HCT116 (cell line): ENCODE measurements around the gene MYOF. TPM values are rescaled to one million over a fixed set of nuclear protein-coding genes. Genes with fewer than 3 reads are reported as not detected.
A peak's percentile ranks its signal among the peaks of the same experiment; 100 is the strongest.

Experiments
- ATAC-seq: fragments of 200-7000 bp; cut with Tn5 transposase; 2 replicates; pipeline ENCODE4 v1.9.1; 2020; ENCODE audit warnings: mild to moderate bottlenecking, moderate library complexity
- BruUV-seq: library from RNA; stranded (reverse); fragments of 400-500 nt; replicated peaks from 2 replicates; lab custom pipeline; 2021; lab: Mats Ljungman, UMichigan
- CTCF ChIA-PET: fragments of 300-600 bp; sonication (Branson Sonifier 250); formaldehyde crosslinking; loops from one replicate; lab custom pipeline; 2021; ENCODE audit warnings: antibody characterized with exemption; lab: Charles Lee
- POLR2A ChIA-PET: fragments of 300-600, 350-600 bp; sonication (Branson Sonifier 250); formaldehyde crosslinking; loops from one replicate; lab custom pipeline; 2021; ENCODE audit warnings: antibody characterized with exemption; lab: Charles Lee
- RAD21 ChIA-PET, 2 experiments: fragments of 300-600 bp; sonication (Branson Sonifier 250); formaldehyde crosslinking; loops; one replicate each; lab custom pipeline; 2023; ENCODE audit warnings: low total read pairs in 2 of 2; ENCODE audit not compliant: uncharacterized antibody in 2 of 2, unreplicated experiment in 2 of 2, low non-redundant PET in 1 of 2; lab: Charles Lee
- DNase-seq: peaks from one replicate; pipeline ENCODE4 v3.0.0-alpha.2; 2010; ENCODE audit warnings: low read depth, low spot score
- H2AFZ ChIP-seq: fragments of 200-600 bp; shearing (Covaris generic), sonication (generic); 2 replicates; pipeline ENCODE4 v1.6.1; 2017; ENCODE audit warnings: low read depth, mixed run types, mixed read lengths, antibody characterized with exemption, low read length; ENCODE audit not compliant: poor library complexity, severe bottlenecking
- H3K27ac ChIP-seq: 2 replicates; pipeline ENCODE4 v1.5.1; 2012; ENCODE audit warnings: low read depth, low read length
- H3K27me3 ChIP-seq: fragments of 200-600 bp; sonication (generic); 2 replicates; pipeline ENCODE4 v1.6.1; 2016; ENCODE audit warnings: mixed run types, low read length, mixed read lengths; ENCODE audit not compliant: insufficient read depth
- H3K36me3 ChIP-seq, 2 experiments: fragments of 200-500 bp in 1 of 2; fragments of 200-600 bp in 1 of 2; sonication (Bioruptor generic) in 1 of 2; sonication (generic) in 1 of 2; 2 replicates each; pipeline versions ENCODE4 v1.5.1 to v1.6.1; 2014 to 2016; ENCODE audit warnings: low read length in 2 of 2, inconsistent platforms in 1 of 2, mixed read lengths in 1 of 2, mixed run types in 1 of 2; ENCODE audit not compliant: insufficient read depth in 2 of 2, control insufficient read depth in 1 of 2
- H3K4me1 ChIP-seq, 2 experiments: fragments of 200-600 bp in 1 of 2; sonication (generic) in 1 of 2; 2 replicates each; pipeline versions ENCODE4 v1.5.1 to v1.6.1; 2012 to 2017; ENCODE audit warnings: low read length in 2 of 2, inconsistent platforms in 1 of 2, mild to moderate bottlenecking in 1 of 2, mixed read lengths in 1 of 2, mixed run types in 1 of 2, moderate library complexity in 1 of 2; ENCODE audit not compliant: insufficient read depth in 2 of 2, control insufficient read depth in 1 of 2
- H3K4me2 ChIP-seq: fragments of 200-600 bp; sonication (generic); 2 replicates; pipeline ENCODE4 v1.6.1; 2017; ENCODE audit warnings: mixed run types, low read length, mixed read lengths
- H3K4me3 ChIP-seq, 2 experiments: fragments of 200-600 bp in 1 of 2; sonication (generic) in 1 of 2; replicated peaks in 1 of 2; 2 replicates each; pipeline ENCODE4 v1.5.1; 2011 to 2016; ENCODE audit warnings: low read length in 2 of 2, control low read depth in 1 of 2, low read depth in 1 of 2, mild to moderate bottlenecking in 1 of 2, mixed read lengths in 1 of 2, mixed run types in 1 of 2
- H3K79me2 ChIP-seq: fragments of 200-600 bp; sonication (generic); 2 replicates; pipeline ENCODE4 v1.6.1; 2017; ENCODE audit warnings: mild to moderate bottlenecking, mixed run types, low read length, moderate library complexity, mixed read lengths; ENCODE audit not compliant: insufficient read depth
- H3K9ac ChIP-seq: fragments of 200-600 bp; sonication (generic); 2 replicates; pipeline ENCODE4 v1.6.1; 2016; ENCODE audit warnings: low read length, mixed read lengths
- H3K9me2 ChIP-seq: fragments of 200-600 bp; sonication (generic), shearing (Covaris generic); 2 replicates; pipeline ENCODE4 v1.6.1; 2017; ENCODE audit warnings: mixed run types, mild to moderate bottlenecking, moderate library complexity; ENCODE audit not compliant: insufficient read depth
- H3K9me3 ChIP-seq, 2 experiments: fragments of 200-500 bp in 1 of 2; fragments of 200-600 bp in 1 of 2; sonication (Bioruptor generic) in 1 of 2; sonication (generic) in 1 of 2; 2 replicates each; pipeline ENCODE4 v1.6.1; 2014 to 2017; ENCODE audit warnings: low read length in 2 of 2, mixed read lengths in 2 of 2, inconsistent platforms in 1 of 2, low read depth in 1 of 2, mild to moderate bottlenecking in 1 of 2, mixed run types in 1 of 2, moderate library complexity in 1 of 2; ENCODE audit not compliant: control insufficient read depth in 1 of 2, insufficient read depth in 1 of 2
- H4K20me1 ChIP-seq: fragments of 200-600 bp; sonication (generic), shearing (Covaris generic); 2 replicates; pipeline ENCODE4 v1.6.1; 2017; ENCODE audit warnings: mixed run types, mild to moderate bottlenecking, moderate library complexity; ENCODE audit not compliant: insufficient read depth
- EZH2phosphoT487 ChIP-seq: fragments of 200-600 bp; IDR thresholded peaks from 2 replicates; pipeline ENCODE4 v1.6.1; 2018; ENCODE audit warnings: antibody characterized with exemption, borderline replicate concordance
- POLR2AphosphoS5 ChIP-seq: IDR thresholded peaks from 2 replicates; pipeline ENCODE4 v1.6.1; 2011; ENCODE audit warnings: mild to moderate bottlenecking, low read depth, low read length, moderate library complexity
- TCF7L2 ChIP-seq: IDR thresholded peaks from 2 replicates; pipeline ENCODE4 v1.7.0; 2011; ENCODE audit warnings: borderline replicate concordance, inconsistent platforms; ENCODE audit not compliant: insufficient read depth, insufficient read length; ENCODE audit errors: extremely low read depth
- YY1 ChIP-seq: IDR thresholded peaks from 2 replicates; pipeline ENCODE4 v1.6.1; 2011; ENCODE audit warnings: low read length, low read depth, moderate library complexity, mild to moderate bottlenecking; ENCODE audit not compliant: insufficient replicate concordance; ENCODE audit errors: extremely low read depth
- intact Hi-C: fragments of 100-400 bp; cut with micrococcal nuclease; formaldehyde crosslinking; loops from 2 replicates; pipeline ENCODE4 v1.10.0; 2022
- total RNA-seq: library from RNA; stranded (reverse); gene quantifications from one replicate; pipeline ENCODE4 v1.2.1, GENCODE V29; 2021; ENCODE audit not compliant: unreplicated experiment
- TF ChIP-seq, protein P1 (sequence below): IDR thresholded peaks from 2 replicates; pipeline ENCODE4 v1.6.1; 2012; ENCODE audit warnings: low read depth

MYOF gene
- total RNA-seq, 1 experiment from 2014 or later, result 250 TPM

GRCh38 chr10:93475227-93475626 is 6.9 kb downstream of the MYOF start:
- no peaks in the 10 kb centered on the region for H4K20me1 ChIP-seq
- DNase-seq (no peak), ATAC-seq (no peak)
- no peak overlapping the region for H2AFZ ChIP-seq
- intact Hi-C loops, result no loop called here
- BruUV-seq, result no TSS peak
- ChIA-PET POLR2A (interaction anchor here (0.8 to 3.3 kb wide), 8 partner anchors 10 to 95 kb away, joined by 3 to 49 read pairs (median 10); no protein-coding TSS in a partner anchor), RAD21 (interaction anchor here (0.8 to 1.1 kb wide), 2 partner anchors 9 to 10 kb away, joined by 3 read pairs; no protein-coding TSS in a partner anchor), CTCF (interaction anchor here (1.0 to 2.1 kb wide), 4 partner anchors 8 to 99 kb away, joined by 3 to 7 read pairs (median 4); partner anchors contain the start of gene MYOF)
- no peaks in the 10 kb centered on the region for H3K27me3 ChIP-seq
- H3K4me2 ChIP-seq, result peak overlapping the region; percentile 65
- H3K27ac ChIP-seq, result peak overlapping the region; percentile 98
- peak overlapping the region; percentile 69 for H3K9ac ChIP-seq
- peak overlapping the region in 1 of 2 experiments; percentile 32; a peak in 2 of 4 replicates for H3K4me3 ChIP-seq
- no peaks in the 10 kb centered on the region for H3K9me2 ChIP-seq
- peaks cover 86 to 99% of the 10 kb centered on the region in 2 experiments for H3K4me1 ChIP-seq
- no peaks in the 10 kb centered on the region for H3K9me3 ChIP-seq
- no peak for TF ChIP-seq POLR2AphosphoS5
- H3K79me2 ChIP-seq, result peaks cover 87% of the 10 kb centered on the region
- peaks cover 0 to 38% of the 10 kb centered on the region in 2 experiments; a peak in 1 of 4 replicates for H3K36me3 ChIP-seq

DNA sequence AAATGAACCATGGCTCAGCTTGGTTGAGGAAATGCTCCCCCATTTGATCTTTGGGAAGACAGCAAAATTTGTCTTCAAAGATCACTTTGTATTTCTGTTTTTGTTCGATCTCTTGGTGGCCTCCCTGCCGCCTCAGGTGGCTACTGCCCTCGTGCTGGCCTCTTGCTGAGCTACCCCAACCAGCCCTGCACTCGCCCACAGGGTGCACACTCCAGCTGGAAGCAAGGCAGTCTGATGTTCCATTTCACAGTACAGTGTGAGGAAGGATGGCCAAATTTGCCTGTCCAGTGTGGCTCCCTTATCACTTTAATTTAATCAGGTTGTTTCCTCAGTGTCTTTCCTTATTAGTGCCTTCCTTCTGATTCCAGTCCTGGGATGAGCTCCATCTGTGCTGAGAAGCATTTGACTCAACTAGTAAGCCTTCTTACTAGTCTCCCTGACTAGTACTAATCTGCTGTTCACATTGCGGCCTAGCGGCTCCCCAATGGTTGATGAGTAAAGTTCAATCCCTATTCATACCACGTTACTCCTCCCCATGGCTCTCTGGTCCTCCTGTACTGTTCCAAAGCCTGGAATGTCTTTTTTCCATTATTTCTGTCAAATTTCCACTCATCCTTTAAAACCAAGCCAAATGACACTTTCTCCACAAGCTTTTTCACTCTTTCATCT is 8.2 kb downstream of the MYOF start:
- RAD21 ChIA-PET, result interaction anchor here in 1 of 2 experiments (0.8 kb wide), 1 partner anchor 13 kb away, joined by 3 read pairs; no protein-coding TSS in a partner anchor
- no TSS peak for BruUV-seq
- H3K79me2 ChIP-seq, result peaks cover 87% of the 10 kb centered on the region
- intact Hi-C loops, result no loop called here
- no peak overlapping the region for H2AFZ ChIP-seq
- peak overlapping the region; percentile 69 for H3K9ac ChIP-seq
- no peak for ATAC-seq
- H3K4me3 ChIP-seq, result no peak overlapping the region
- CTCF ChIA-PET, result interaction anchor here (2.1 kb wide), 1 partner anchor 9 kb away, joined by 7 read pairs; the partner anchor contains the start of gene MYOF
- H3K4me1 ChIP-seq, result peaks cover 86 to 99% of the 10 kb centered on the region in 2 experiments
- no peaks in the 10 kb centered on the region for H3K9me2 ChIP-seq
- H3K36me3 ChIP-seq, result peaks cover 0 to 29% of the 10 kb centered on the region in 2 experiments; a peak in 1 of 4 replicates
- H3K27ac ChIP-seq, result peak overlapping the region; percentile 98
- H3K4me2 ChIP-seq, result peak overlapping the region; percentile 65
- no peak for DNase-seq
- no peak for TF ChIP-seq YY1
- TF ChIP-seq, protein P1, sequence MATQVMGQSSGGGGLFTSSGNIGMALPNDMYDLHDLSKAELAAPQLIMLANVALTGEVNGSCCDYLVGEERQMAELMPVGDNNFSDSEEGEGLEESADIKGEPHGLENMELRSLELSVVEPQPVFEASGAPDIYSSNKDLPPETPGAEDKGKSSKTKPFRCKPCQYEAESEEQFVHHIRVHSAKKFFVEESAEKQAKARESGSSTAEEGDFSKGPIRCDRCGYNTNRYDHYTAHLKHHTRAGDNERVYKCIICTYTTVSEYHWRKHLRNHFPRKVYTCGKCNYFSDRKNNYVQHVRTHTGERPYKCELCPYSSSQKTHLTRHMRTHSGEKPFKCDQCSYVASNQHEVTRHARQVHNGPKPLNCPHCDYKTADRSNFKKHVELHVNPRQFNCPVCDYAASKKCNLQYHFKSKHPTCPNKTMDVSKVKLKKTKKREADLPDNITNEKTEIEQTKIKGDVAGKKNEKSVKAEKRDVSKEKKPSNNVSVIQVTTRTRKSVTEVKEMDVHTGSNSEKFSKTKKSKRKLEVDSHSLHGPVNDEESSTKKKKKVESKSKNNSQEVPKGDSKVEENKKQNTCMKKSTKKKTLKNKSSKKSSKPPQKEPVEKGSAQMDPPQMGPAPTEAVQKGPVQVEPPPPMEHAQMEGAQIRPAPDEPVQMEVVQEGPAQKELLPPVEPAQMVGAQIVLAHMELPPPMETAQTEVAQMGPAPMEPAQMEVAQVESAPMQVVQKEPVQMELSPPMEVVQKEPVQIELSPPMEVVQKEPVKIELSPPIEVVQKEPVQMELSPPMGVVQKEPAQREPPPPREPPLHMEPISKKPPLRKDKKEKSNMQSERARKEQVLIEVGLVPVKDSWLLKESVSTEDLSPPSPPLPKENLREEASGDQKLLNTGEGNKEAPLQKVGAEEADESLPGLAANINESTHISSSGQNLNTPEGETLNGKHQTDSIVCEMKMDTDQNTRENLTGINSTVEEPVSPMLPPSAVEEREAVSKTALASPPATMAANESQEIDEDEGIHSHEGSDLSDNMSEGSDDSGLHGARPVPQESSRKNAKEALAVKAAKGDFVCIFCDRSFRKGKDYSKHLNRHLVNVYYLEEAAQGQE, result no peak
- no peak for TF ChIP-seq TCF7L2
- no peak for TF ChIP-seq EZH2phosphoT487
- no peaks in the 10 kb centered on the region for H4K20me1 ChIP-seq
- POLR2A ChIA-PET, result interaction anchor here (1.1 to 3.3 kb wide), 5 partner anchors 8 to 90 kb away, joined by 3 to 49 read pairs (median 3); partner anchors contain the start of gene MYOF
- H3K27me3 ChIP-seq, result no peaks in the 10 kb centered on the region
- no peaks in the 10 kb centered on the region for H3K9me3 ChIP-seq
